Testis (tissue), 2 donors: ENCODE measurements around the gene CALML6.

Experiments
- POLR2A ChIP-seq: fragments of 450-650 bp; IDR thresholded peaks from one replicate; pipeline ENCODE4 v1.6.1; 2017; ENCODE audit warnings: antibody characterized with exemption, mild to moderate bottlenecking, moderate library complexity
- TF ChIP-seq, protein P1 (sequence below), 3 experiments: fragments of 450-650 bp in 2 of 3; fragments of 200-600 bp in 1 of 3; sonication (generic) in 1 of 3; IDR thresholded peaks; one replicate each; pipeline ENCODE4 v1.5.1; 2016 to 2019; ENCODE audit warnings: antibody characterized with exemption in 3 of 3, mild to moderate bottlenecking in 2 of 3, moderate library complexity in 1 of 3

DNA sequence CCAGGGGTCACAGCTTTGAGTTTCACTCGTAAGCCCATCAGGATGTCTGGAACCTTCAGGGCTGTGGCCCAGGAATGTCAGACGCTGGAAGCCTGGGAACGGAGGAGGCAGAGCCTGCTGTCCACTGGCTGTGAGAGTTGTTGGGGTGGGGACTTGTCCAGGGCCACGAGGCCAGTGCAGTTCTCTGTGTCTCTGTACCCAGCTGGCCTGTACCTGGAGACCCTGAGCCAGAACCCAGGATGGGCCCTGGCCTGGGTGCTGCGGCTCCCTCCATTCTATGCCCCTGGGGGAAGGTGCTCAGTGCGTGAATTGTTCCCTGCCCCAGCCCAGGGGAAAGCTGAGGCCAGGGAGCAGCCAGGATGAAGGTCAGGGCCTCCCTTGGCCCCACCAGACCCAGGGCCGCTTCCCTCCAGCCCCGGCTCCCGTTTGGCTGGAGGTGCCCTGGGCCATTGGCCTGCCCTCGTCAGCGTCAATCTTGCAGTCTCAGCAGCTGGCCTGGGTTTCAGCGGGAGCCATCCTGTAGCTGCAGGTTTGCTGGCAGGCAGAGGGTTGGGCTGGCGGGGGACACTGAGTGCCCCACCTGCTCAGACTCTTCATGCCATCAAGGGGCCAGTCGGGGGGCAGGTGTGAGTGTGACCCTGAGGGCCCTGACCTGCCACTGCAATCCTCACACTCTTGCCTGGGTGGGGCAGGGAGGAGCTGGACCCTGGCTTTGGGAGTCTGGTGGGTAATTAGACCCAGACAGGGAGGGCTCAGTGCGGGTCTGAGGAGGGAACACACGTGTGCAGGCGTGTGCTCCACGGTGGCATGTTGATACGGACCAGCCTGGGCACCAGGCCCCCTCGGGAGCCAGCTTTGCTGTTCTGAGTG is 724 bp upstream of the CALML6 start:
- TF ChIP-seq, protein P1, sequence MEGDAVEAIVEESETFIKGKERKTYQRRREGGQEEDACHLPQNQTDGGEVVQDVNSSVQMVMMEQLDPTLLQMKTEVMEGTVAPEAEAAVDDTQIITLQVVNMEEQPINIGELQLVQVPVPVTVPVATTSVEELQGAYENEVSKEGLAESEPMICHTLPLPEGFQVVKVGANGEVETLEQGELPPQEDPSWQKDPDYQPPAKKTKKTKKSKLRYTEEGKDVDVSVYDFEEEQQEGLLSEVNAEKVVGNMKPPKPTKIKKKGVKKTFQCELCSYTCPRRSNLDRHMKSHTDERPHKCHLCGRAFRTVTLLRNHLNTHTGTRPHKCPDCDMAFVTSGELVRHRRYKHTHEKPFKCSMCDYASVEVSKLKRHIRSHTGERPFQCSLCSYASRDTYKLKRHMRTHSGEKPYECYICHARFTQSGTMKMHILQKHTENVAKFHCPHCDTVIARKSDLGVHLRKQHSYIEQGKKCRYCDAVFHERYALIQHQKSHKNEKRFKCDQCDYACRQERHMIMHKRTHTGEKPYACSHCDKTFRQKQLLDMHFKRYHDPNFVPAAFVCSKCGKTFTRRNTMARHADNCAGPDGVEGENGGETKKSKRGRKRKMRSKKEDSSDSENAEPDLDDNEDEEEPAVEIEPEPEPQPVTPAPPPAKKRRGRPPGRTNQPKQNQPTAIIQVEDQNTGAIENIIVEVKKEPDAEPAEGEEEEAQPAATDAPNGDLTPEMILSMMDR (IDR thresholded peaks at IDR 0.05), result no peak
- TF ChIP-seq POLR2A, result no peak
